RKO (cell line): ENCODE measurements around the gene PKNOX2.

ENCODE experiments used
- DNase-seq: peaks from one replicate; pipeline ENCODE4 v3.0.0-alpha.2; 2016; ENCODE audit warnings: low spot score

PKNOX2 gene

GRCh38 chr11:125445731-125446130, 281.2 kb downstream of the PKNOX2 start:
- DNase-seq, result no peak

DNA sequence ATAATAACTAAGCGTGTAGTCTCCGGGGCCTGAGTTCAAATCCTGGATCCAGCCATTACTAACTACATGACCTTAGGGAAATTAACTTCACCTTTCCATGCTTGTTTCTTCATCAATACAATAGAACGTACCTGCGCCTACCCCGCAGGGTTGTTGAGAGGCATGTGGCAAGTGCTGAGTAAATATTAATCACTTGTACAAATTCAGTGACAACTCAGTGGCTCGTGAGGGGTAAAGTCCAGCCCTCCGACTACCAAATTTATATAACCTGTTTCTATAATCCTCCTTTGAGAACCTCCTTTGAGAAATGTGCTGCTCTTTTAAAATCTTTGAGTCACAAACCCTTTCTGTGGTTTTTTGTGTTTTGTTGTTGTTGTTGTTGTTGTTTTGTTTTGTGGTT, 281.7 kb downstream of the PKNOX2 start:
- no peak for DNase-seq

GRCh38 chr11:125447721-125448120, 283.2 kb downstream of the PKNOX2 start:
- DNase-seq, result no peak

DNA sequence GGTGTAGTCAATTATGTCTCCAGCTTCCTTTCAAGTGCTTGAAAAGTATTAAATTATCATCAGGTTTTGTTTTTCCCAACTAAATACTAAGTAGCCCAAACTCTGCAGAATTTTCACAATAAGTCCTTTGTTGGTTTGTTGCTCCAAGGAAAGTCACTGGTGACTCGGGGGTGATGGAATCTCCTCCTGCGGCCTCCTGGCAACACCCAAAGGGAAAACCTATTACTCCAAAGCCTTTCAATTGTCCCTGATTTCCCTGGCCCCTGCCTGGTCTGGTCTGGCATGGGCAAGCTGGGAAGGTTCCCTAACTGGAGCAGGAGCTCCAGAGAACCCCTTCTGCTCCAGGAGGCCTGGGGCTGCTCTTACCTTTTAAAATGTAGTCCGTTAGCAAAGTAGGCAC, 283.6 kb downstream of the PKNOX2 start:
- no peak for DNase-seq

DNA sequence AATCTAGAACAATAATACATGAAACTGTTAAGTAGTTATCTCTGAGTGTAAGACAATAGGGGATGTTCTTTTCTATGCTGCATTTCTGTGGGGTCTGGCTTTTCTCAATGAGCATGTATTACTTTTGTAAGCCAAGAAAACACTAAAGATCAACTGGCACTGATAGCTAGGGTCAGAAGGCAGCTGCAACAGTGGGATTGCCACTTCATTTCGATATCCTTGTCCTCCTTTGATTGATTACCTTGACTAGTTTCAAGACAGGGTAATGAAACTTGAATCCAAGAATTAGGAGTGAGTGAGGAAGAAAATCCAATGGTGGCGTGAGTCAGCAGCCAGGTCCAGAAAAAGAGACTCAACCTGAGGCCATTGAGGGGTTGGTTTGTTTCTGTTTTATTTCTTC, 285.0 kb downstream of the PKNOX2 start:
- no peak for DNase-seq

GRCh38 chr11:125451400-125452124, 287.0 kb downstream of the PKNOX2 start:
- no peak for DNase-seq

DNA sequence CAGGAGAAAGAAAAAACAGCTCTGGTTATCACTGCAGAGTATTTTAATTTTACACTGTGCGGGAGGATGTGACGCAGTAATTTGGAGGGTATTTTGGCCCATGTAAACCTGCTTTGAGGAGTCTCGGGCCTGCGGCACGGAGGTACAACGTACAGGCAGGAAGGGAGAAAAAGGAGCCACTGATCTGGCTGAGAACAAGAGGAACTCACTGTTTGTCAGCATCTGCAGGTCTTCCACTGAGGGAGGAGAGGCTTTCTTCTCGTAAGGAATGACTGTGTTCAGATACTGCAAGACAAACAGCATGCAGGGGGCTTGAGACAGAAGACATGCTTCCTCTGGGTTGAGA, 287.5 kb downstream of the PKNOX2 start:
- DNase-seq, result no peak

DNA sequence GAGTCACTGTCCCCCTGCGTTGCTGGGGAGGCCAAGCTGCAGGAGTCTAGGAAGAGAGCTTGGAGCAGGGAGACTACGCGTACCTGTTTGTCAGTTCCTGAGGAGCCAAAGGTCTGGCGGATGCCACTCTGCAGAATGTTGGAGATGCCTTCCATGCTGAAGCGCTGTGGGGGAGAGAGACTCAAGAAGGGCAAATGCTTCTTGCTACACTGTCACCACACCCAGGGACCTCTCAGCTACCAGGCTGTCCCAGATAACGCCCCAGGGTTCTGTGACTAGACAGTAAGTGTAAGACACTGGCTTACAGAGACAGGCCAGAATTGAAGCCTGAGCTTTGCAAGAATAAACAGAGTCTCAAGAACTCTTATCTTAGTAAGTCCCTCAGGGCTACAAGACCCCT, 289.5 kb downstream of the PKNOX2 start:
- no peak for DNase-seq

- no peak for DNase-seq
These were observed 291.3 kb downstream of the PKNOX2 start for GRCh38 chr11:125455851-125456250.

DNA sequence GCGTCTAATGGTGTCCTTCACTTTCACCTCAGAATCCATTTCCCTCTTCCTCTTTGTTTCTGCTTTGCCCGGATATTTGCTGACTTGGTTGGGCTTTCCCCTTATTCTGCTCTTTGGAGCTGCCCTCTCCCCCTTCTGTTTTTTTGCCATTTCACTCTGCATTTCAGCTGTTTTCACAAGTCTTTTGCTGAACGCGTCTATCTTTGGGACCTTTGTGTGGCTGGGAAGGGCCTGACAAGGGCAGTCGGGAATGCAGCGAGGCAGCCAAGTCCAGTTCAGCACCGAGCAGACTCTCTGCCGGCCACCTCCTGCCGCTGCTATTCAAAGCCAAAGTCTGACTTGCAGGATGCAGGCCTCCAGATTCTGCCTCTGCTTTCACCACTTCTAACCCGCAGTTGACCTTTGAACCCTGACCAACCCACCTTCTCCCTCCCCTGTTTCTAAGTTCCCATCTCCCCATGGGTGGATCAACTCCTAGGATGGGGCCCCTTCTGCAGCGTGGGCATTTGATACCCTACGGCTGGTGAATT, 293.3 kb downstream of the PKNOX2 start:
- DNase-seq, result no peak

DNA sequence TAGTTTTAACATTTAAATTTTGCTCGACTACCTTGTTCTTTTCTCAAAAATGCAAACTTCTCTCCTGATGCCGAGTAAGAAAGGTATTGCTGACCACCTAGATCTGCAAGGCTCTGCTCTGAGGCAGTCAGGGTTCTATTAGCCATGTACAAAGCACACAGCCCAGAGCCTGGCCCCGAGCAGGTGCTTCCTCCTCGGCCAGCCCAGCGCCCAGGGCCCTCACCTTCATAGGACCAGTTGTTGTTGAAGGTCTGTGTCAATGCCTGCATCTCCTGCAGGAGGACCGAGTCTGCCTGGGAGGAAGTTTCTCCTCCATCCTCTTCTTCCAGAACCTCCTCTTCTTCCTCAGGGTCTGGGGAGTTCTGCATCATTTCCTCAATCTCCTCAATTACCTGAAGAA, 295.7 kb downstream of the PKNOX2 start:
- no peak for DNase-seq

- DNase-seq, result no peak
These were observed 299.2 kb downstream of the PKNOX2 start for GRCh38 chr11:125463590-125464269.

DNA sequence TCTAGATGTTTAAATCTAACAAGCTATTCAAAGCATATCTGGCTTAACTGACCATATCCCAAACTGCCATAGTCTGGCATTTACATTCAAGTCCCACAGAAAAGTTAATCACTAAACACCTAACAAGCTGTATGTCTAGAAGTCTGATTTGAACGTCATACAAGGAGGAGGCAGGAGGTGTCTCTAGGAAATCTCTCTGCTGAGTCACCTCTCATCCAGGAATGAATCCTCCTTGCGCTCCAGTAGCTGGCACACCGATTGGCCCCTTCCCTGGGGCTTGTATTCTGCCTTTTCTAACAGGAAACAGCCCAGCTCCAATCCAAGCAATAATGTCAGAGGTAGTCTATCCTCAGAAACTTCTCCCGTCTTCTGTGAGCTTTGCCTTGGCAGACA, 299.7 kb downstream of the PKNOX2 start:
- DNase-seq, result no peak

GRCh38 chr11:125464666-125465065, 300.1 kb downstream of the PKNOX2 start:
- DNase-seq, result no peak

DNA sequence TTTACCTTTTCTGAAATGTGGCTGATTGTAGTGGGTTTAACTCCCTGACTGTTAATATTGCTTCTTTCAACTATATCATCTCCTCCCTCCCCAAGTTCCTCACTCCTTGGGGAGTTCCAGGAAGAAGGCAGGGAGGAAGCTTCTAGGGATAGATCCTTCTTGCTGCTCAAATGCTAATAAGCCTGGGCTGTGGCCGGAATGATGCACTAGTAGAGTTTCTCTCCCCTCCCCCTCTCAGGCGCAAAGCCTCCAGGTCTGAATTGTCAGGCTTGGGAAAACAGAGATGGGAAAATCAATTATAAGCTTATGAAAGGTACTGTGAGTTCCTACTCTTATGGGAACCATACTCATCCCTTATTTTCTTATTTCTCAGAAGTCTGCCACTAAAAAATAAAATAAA, 300.7 kb downstream of the PKNOX2 start:
- no peak for DNase-seq

- DNase-seq, result no peak
These were observed 301.1 kb downstream of the PKNOX2 start for GRCh38 chr11:125465701-125466100.

DNA sequence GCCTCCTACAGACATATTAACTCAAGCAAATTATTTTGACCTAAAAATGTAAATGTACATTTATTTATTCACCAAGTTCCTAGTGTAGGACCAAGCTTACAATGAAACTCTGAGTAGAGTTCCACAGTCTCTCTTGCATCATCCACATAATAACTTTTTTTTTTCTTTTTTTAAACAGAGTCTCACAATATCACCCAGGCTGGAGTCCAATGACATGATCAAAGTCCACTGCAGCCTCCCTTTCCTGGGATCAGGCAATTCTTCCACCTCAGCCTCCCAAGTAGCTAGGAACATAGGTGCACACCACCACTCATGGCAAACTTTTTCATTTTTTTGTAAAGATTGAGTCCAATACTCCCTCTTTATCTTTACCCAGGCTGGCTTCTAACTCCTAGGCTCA, 303.5 kb downstream of the PKNOX2 start:
- DNase-seq, result no peak

- no peak for DNase-seq
These were observed 304.3 kb downstream of the PKNOX2 start for GRCh38 chr11:125468852-125469251.

DNA sequence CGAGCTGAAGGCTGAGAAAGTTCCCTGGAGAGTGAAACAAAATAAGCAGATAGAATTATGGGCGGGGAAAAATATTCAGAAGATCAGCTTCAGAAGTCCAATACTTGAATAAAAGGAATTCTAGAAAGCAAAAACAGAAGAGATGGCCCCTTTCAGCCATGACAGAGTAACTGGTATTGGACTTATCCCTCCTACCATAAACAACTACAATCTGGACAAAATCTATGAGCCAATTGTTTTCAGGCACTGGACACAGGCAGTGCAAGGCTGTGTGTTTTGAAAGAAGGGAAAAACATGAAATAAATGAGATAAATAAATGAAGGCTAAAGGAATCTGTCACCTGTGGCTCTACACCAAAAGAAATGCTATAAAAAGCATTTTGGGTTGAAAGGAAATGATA, 305.8 kb downstream of the PKNOX2 start:
- no peak for DNase-seq

DNA sequence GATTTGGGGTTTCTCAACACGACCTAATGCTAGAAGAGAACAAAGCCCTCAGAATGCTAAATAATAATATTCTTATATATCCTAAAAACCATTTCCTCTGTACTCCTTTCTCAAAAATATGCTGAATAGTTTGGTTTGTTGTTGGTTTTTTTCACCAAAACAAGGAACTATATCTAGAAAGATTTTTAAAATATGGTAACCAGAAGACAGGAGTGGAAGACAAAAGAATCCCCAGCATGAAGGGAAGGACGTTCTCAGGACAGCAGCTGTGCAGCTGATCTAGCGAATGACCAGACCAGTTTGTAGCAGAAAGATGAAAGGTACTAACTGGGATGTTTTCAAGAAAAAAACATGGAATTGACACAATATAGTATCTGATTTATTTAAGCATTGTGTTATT, 312.2 kb downstream of the PKNOX2 start:
- DNase-seq, result no peak

- no peak for DNase-seq
These were observed 314.6 kb downstream of the PKNOX2 start for GRCh38 chr11:125479137-125479536.

DNA sequence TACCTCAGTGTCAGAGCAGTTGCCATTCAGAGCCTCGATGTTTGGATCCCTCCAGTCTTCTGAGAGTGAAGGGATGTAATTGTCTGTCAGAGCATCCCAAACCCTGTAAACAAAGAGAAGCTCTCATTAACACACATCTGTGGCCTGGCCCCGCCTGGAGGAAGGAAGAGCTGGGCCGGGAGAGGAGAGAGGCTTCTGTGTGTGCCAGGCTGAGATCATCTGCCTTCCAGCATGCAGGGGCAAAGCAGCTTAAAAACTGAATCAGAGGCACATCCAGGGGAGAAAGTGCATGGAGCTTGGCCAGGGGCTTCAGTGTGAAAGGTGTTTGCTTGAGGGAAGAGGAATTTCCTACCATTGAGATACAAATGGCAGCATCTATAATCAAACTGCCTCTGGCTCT, 317.0 kb downstream of the PKNOX2 start:
- DNase-seq, result no peak
